Activated CD8-positive, alpha-beta memory T cell treated with anti-CD3 and anti-CD28 coated beads, Interleukin-2, amount 50 U/mL, for 48 hours (primary cell): ENCODE data around the gene HFE.
"Not testable (repeated sequence)": the region's sequence is repeated elsewhere in the genome, so short reads cannot be mapped to it uniquely, and the experiment has no call there.

Experiments
- DNase-seq: peaks from one replicate; pipeline ENCODE4 v3.0.0-alpha.2; 2020

The HFE gene

GRCh38 chr6:26087284-26088115 is at the start of gene HFE:
Gene HFE (plus strand): TSS chr6:26087429. CDS start chr6:26087441, 12 bp downstream.
- DNase-seq = peak; percentile 62

DNA sequence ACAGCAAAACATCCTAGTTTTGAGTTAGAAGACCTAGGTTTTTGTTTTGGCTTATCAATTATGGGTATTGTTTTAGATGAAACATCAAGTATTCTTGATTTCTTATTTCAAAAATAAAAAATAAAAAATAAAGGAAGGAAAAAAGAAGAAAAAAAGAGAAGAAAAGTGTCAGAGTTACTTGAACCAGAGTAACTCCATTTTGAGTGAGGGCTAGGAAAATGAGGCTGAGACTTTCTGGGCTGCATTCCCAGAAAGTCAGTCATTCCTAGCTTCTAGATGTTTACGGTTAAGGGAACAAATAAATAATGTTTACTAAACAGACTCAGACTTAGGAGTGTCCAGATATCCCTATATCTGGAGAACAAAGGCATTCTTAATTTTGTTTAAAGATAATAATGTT is 45.3 kb upstream of the HFE start:
- DNase-seq = no peak

DNA sequence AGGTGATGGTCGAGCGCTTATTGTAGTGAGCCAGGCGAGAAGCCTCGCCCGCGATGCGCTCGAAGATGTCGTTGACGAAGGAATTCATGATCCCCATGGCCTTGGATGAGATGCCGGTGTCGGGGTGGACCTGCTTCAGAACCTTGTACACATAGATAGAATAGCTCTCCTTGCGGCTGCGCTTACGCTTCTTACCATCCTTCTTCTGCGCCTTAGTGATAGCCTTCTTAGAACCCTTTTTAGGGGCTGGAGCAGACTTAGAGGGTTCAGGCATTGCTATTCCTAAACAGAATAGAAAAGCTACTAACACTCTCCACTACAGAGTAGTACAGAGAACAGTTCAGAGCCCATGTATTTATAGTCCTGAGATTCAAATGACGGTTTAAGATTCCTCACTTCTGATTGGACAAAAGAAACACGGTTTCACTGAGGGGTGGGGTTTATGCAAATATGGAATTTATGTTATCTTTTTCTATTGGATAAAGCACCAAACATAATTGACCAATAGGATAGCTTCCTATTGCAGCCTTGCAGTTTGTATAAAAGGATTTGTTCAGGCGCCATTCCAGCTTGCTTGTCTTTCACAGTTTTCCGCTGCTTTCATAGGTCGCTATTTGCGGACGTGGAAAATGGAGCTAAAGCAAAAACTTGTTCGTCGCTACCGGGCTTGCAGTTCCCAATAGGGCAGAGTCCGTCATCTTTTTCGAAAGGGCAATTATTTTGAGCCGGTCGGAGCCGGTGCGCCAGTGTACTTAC is 43.7 kb upstream of the HFE start:
- DNase-seq = peak; percentile 87

GRCh38 chr6:26044140-26045064 is 42.8 kb upstream of the HFE start:
- peak; percentile 79 for DNase-seq

- DNase-seq = peak; percentile 88
Observed at GRCh38 chr6:26045065-26045927, 41.9 kb upstream of the HFE start.

DNA sequence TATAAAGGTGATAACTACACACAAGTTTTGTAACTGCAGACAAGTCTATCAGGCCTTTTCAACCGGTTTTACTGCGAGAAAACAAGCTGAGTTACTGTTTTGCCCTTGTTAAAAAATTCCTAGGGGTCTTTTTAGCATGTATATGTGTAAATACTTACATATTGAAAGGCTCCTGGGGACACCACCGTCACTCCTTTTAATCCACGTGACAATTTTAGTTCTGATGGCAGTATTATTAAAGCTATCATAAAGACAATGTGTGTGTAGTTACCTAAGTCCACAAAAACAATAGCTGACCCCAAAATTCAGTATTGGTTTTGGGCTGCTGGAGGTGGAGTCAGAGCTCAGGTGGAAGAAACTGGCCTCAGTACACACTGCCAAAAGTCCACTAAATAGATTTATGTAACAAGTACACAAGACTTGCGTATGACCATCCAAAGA is 41.3 kb upstream of the HFE start:
- no peak for DNase-seq

- DNase-seq = not testable (repeated sequence)
Observed at GRCh38 chr6:26047329-26047728, 39.9 kb upstream of the HFE start.

DNA sequence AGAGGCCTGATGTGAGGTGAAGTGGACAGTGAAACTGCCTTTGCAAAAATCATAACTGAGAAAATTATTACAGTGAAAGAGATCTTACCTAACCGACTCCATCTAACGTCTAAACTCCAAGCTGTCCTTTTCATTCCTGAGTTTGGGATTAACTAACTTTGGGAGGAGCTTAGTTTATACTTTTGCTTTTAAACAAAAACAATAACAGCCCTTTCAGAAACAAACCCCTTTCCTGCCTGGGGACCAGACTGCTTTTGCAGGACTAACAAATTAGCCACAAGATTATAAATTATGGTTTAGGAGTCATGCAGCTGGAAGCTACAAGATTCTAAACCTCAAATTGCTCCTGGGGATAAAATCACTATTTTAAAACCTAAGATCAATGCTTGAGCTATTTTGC is 38.6 kb upstream of the HFE start:
- no peak for DNase-seq

DNA sequence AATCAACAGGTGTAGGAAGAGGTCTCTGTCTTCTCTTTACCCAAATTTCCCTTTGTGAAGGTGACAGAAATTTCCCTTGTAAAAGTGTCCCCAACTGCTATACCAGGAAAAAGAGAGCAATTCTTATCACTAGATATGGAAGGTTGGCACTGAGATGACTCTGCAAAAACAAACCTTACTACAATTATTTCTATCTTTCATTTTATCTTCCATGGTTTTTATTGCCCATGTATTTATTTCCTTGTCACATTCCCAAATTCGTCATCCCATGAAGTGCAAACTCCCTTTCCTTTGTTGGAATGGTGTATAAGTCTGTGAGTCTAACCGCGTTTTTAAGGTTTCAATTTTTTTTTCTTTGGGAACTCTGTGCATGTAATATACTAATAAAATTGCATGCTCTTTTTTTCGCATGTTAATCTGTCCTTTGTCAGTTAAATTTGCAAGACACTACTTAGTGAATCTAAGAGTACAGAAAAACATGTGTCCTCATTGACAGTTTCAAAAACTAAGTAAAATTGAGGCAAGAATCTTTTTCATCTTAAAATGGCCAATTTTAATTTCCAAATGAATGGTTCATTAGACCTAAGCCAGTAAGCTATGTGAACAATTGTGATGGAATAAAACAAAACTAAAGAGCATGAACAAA is 35.4 kb upstream of the HFE start:
- DNase-seq = no peak

GRCh38 chr6:26052762-26053250 is 34.4 kb upstream of the HFE start:
- DNase-seq = not testable (repeated sequence)

GRCh38 chr6:26053992-26054780 is 33.0 kb upstream of the HFE start:
- DNase-seq = no peak

DNA sequence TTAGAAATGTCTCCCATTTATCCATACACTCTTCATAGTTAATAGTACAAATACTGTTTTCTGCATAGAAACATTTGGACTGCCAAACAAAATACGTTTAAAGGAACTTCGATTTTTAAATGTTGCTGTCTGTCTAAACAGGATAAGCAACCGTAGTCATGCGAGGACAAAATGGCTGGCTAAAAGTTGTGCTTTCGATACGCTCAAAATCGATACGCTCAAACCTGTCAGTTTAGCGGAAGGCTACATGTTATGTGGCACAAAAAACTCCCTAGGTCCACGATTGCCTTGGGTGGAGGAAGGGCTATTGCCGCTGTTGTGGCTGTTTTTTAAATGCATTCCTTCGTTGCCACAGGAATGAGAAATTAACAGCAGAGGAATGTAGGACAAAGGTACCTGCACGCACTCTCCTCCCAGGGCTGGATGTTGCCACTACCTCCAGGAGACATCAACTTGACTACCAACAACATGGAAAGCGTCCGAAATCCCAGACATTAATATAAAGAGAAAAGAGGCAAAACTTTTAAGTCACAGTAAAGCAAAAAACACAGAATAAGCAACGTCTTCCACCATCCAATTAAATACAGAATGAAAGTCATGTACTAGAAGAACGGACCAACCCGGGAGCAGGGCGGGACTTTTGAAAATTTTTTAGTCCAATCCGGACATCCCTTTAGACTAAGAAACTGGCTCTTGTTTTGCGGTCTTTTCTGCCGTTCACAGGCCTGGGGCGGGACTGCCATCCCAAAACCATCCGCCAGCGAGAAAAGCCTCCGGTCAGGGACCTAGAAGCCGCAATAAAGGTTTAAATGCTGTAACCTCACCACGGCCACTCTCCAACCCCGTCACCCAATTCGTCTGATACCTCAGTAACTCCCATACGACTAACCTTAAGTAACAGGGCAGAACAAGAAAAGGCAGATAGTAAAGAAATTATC is 32.2 kb upstream of the HFE start:
- peak; percentile 89 for DNase-seq

- peak; percentile 96 for DNase-seq
Observed at GRCh38 chr6:26055719-26056582, 31.3 kb upstream of the HFE start.

DNA sequence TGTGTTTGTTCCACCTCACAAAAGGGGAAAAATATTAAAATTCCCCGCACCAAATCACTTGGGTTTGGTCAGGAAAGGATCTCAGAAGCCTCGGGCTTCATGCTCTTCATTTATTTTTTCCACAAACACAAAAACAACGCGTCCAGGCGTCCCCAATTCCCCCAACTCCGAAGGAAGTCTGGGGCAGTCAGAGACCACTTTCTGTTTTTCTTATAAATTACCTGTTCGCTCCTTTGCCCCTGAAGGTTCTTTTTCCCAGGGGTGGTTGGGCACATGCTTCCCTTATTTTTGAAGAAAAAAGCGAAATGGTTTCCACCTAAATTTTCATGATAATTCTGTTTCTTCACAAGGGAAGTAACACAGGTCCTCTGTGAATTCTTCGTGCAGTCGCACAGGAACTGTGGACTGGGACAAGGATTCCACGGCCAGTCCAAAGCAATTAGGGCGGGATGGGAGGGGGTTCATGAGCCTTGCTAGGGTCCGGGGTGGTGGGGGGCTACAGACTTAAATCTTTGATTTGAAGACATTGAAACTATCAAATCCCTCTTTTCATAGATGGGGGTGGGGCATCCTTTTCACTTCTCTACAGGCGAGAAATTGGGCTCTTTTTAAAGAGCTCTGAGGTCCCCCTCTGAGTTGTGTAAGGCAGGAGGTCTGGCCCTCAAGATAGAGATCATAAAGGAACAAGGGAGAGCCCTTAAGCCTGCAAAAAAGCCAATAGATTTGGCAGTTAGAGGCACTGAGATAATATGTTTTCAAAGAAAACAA is 30.5 kb upstream of the HFE start:
- DNase-seq = peak; percentile 75

- DNase-seq = no peak
Observed at GRCh38 chr6:26057899-26058298, 29.3 kb upstream of the HFE start.

GRCh38 chr6:26058477-26059033 is 28.7 kb upstream of the HFE start:
- not testable (repeated sequence) for DNase-seq

DNA sequence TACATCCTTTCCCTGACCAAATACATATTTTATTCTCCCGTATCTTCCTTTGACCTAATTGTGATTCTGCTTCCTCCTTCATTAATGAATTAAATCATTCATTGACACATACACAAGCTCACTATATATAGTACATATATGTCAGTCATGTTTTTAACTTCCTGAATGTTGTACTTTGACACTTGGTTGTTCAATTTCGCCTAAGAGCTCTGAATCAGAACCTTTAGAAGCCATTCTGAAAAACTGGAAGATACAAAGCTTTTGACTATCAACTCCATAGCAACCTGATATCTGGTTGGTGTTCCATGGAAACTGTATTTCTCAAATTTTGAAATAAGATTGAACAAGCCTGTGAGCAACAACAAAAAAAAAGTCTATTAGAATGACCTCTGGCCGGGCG is 27.3 kb upstream of the HFE start:
- DNase-seq = no peak
